Loucy (cell line): ENCODE measurements around the gene IGFBP1.

Experiments used
- H2AFZ ChIP-seq: fragments of 200-600 bp; sonication (generic); 2 replicates; pipeline ENCODE4 v1.6.0; 2016; ENCODE audit warnings: antibody characterized with exemption, mild to moderate bottlenecking, low read length, moderate library complexity
- H3F3A ChIP-seq: fragments of 200-600 bp; 2 replicates; pipeline ENCODE4 v1.6.0; 2016; ENCODE audit warnings: antibody characterized with exemption, low read depth, mild to moderate bottlenecking
- H3K27me3 ChIP-seq: fragments of 200-600 bp; sonication (generic); 2 replicates; pipeline ENCODE4 v1.6.1; 2014; ENCODE audit warnings: low read length, mild to moderate bottlenecking; ENCODE audit not compliant: insufficient read depth, poor library complexity, severe bottlenecking
- H3K36me3 ChIP-seq: fragments of 200-600 bp; sonication (generic); 2 replicates; pipeline ENCODE4 v1.6.1; 2016; ENCODE audit warnings: low read length; ENCODE audit not compliant: insufficient read depth
- H3K4me1 ChIP-seq: fragments of 200-600 bp; sonication (generic); 2 replicates; pipeline ENCODE4 v1.5.1; 2014; ENCODE audit warnings: low read length, mild to moderate bottlenecking; ENCODE audit not compliant: insufficient read depth, poor library complexity, severe bottlenecking
- H3K4me2 ChIP-seq: fragments of 200-600 bp; sonication (generic); 2 replicates; pipeline ENCODE4 v1.6.0; 2014; ENCODE audit warnings: antibody characterized with exemption, low read length, low read depth, mild to moderate bottlenecking; ENCODE audit not compliant: poor library complexity, severe bottlenecking
- H3K4me3 ChIP-seq: fragments of 200-600 bp; sonication (generic); 2 replicates; pipeline ENCODE4 v1.5.1; 2014; ENCODE audit warnings: low read length, mild to moderate bottlenecking, mixed read lengths; ENCODE audit not compliant: poor library complexity, severe bottlenecking
- H3K79me2 ChIP-seq: fragments of 200-600 bp; sonication (generic); 2 replicates; pipeline ENCODE4 v1.6.1; 2014; ENCODE audit warnings: low read length; ENCODE audit not compliant: insufficient read depth
- H3K9ac ChIP-seq: fragments of 200-600 bp; sonication (generic); 2 replicates; pipeline ENCODE4 v1.6.0; 2014; ENCODE audit warnings: mild to moderate bottlenecking, low read depth, low read length, moderate library complexity; ENCODE audit not compliant: poor library complexity, severe bottlenecking
- H3K9me2 ChIP-seq: fragments of 200-600 bp; sonication (generic); replicated peaks from 2 replicates; pipeline ENCODE4 v1.6.1; 2016; ENCODE audit warnings: low read depth, low read length, mixed read lengths
- H3K9me3 ChIP-seq: fragments of 200-600 bp; sonication (generic); 2 replicates; pipeline ENCODE4 v1.6.1; 2014; ENCODE audit warnings: mild to moderate bottlenecking, antibody characterized with exemption, low read length, low read depth; ENCODE audit not compliant: insufficient read depth
- H4K20me1 ChIP-seq: fragments of 200-600 bp; sonication (generic); 2 replicates; pipeline ENCODE4 v1.6.0; 2014; ENCODE audit warnings: antibody characterized with exemption, low read length, mild to moderate bottlenecking; ENCODE audit not compliant: insufficient read depth, poor library complexity, severe bottlenecking
- EZH2phosphoT487 ChIP-seq: fragments of 200-600 bp; IDR thresholded peaks from 2 replicates; pipeline ENCODE4 v1.6.1; 2018; ENCODE audit warnings: antibody characterized with exemption, mild to moderate bottlenecking, moderate library complexity, borderline replicate concordance
- TF ChIP-seq, protein P1 (sequence below): fragments of 200-600 bp; sonication (generic); conservative IDR thresholded peaks from 2 replicates; pipeline ENCODE4 v1.5.1; 2014; ENCODE audit warnings: mild to moderate bottlenecking, antibody characterized with exemption, low read length

Gene IGFBP1

GRCh38 chr7:45882465-45882810 lies 5.8 kb upstream of the IGFBP1 start:
- no peaks in the 10 kb centered on the region for H4K20me1 ChIP-seq
- H3K9ac ChIP-seq = no peak overlapping the region
- no peaks in the 10 kb centered on the region for H3K36me3 ChIP-seq
- H3F3A ChIP-seq = no peaks in the 10 kb centered on the region
- TF ChIP-seq EZH2phosphoT487 = no peak
- TF ChIP-seq, protein P1, sequence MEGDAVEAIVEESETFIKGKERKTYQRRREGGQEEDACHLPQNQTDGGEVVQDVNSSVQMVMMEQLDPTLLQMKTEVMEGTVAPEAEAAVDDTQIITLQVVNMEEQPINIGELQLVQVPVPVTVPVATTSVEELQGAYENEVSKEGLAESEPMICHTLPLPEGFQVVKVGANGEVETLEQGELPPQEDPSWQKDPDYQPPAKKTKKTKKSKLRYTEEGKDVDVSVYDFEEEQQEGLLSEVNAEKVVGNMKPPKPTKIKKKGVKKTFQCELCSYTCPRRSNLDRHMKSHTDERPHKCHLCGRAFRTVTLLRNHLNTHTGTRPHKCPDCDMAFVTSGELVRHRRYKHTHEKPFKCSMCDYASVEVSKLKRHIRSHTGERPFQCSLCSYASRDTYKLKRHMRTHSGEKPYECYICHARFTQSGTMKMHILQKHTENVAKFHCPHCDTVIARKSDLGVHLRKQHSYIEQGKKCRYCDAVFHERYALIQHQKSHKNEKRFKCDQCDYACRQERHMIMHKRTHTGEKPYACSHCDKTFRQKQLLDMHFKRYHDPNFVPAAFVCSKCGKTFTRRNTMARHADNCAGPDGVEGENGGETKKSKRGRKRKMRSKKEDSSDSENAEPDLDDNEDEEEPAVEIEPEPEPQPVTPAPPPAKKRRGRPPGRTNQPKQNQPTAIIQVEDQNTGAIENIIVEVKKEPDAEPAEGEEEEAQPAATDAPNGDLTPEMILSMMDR = no peak
- H3K4me2 ChIP-seq = no peak overlapping the region
- H2AFZ ChIP-seq = no peak overlapping the region
- no peaks in the 10 kb centered on the region for H3K9me3 ChIP-seq
- no peak overlapping the region for H3K4me3 ChIP-seq
- H3K4me1 ChIP-seq = no peaks in the 10 kb centered on the region
- H3K9me2 ChIP-seq = no peaks in the 10 kb centered on the region
- H3K27me3 ChIP-seq = no peaks in the 10 kb centered on the region
- H3K79me2 ChIP-seq = no peaks in the 10 kb centered on the region

GRCh38 chr7:45884136-45884535 lies 4.2 kb upstream of the IGFBP1 start:
- Histone ChIP-seq H3F3A (no peaks in the 10 kb centered on the region), H4K20me1 (no peaks in the 10 kb centered on the region), H3K9me3 (no peaks in the 10 kb centered on the region), H3K9ac (no peak overlapping the region), H3K79me2 (no peaks in the 10 kb centered on the region), H3K36me3 (no peaks in the 10 kb centered on the region), H3K9me2 (no peaks in the 10 kb centered on the region), H3K4me1 (no peaks in the 10 kb centered on the region), H3K27me3 (no peaks in the 10 kb centered on the region), H3K4me3 (no peak overlapping the region), H2AFZ (no peak overlapping the region), H3K4me2 (no peak overlapping the region)
- TF ChIP-seq, protein P1 = no peak
- no peak for TF ChIP-seq EZH2phosphoT487

DNA sequence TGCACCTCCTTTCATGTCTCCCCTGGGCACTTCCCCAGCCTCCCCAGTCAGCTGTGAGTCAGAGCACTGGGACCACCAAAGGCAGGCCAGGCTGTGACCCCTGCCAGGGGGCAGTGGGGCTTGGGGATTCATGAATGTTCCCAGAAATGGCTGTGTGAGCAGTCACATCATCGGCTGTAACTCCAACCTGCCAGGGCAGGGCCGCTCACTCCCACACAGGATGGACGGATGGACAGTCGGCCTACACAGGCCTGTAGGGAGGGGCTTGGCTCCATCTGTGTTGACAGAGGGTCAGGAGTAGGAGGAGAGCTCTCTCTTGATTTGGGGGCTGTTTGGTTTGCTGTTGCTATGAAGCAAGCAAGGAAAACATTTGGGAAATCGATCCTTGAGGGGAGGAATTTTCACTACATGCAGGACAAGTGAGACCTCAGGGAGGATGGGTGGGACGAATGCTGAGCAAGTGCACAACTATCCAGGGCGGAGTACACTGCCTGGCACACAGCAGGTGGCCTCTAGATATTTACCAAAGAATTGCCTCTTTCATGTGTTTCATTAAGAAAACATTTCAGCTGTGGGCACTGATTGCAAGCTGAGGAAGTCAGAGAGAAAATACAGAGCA lies 2.9 kb upstream of the IGFBP1 start:
- TF ChIP-seq, protein P1 = no peak
- TF ChIP-seq EZH2phosphoT487 = no peak

More for the DNA sequence above, 2.9 kb upstream of the IGFBP1 start:
- H3K4me2 ChIP-seq = no peak overlapping the region
- H4K20me1 ChIP-seq = no peaks in the 10 kb centered on the region
- H3K36me3 ChIP-seq = no peaks in the 10 kb centered on the region
- H3K9ac ChIP-seq = no peak overlapping the region
- H3K9me2 ChIP-seq = no peaks in the 10 kb centered on the region
- H3K9me3 ChIP-seq = no peaks in the 10 kb centered on the region
- H3K4me1 ChIP-seq = no peaks in the 10 kb centered on the region
- no peaks in the 10 kb centered on the region for H3K27me3 ChIP-seq
- H3F3A ChIP-seq = no peaks in the 10 kb centered on the region
- no peaks in the 10 kb centered on the region for H3K79me2 ChIP-seq
- no peak overlapping the region for H3K4me3 ChIP-seq
- no peak overlapping the region for H2AFZ ChIP-seq
